Upper lobe of left lung (tissue), 4 donors: ENCODE results near the gene PKNOX1.
"Not testable (repeated sequence)": the region's sequence is repeated elsewhere in the genome, so short reads cannot be mapped to it uniquely, and the experiment has no call there.

Experiments used
- CTCF ChIP-seq, 6 experiments: fragments of 450-650 bp in 4 of 6; fragments of 200-600 bp in 2 of 6; sonication (generic) in 2 of 6; IDR thresholded peaks; one replicate each; pipeline ENCODE4 v1.5.1; 2016 to 2019; ENCODE audit warnings: antibody characterized with exemption in 6 of 6
- POLR2A ChIP-seq, 4 donors: fragments of 450-650 bp; IDR thresholded peaks; one replicate each; pipeline ENCODE4 v1.5.1; 2016 to 2017; ENCODE audit warnings: antibody characterized with exemption in 4 of 4, mild to moderate bottlenecking in 2 of 4
- POLR2AphosphoS5 ChIP-seq, 2 donors: sonication (generic); formaldehyde crosslinking; IDR thresholded peaks; one replicate each; pipeline ENCODE4 v1.5.1; 2017; ENCODE audit warnings: antibody characterized with exemption in 2 of 2

- not testable (repeated sequence) for TF ChIP-seq POLR2AphosphoS5, POLR2A, CTCF (IDR thresholded peaks at IDR 0.05)
Measured at GRCh38 chr21:43043291-43043690, 68.9 kb downstream of the PKNOX1 start.
